ENCODE results near the gene GPHN.

GPHN gene

GRCh38 chr14:66507722-66508546, at the start of gene GPHN:
Gene GPHN (plus strand): TSS chr14:66508147.
- DNase-seq: peak; percentile 98

GRCh38 chr14:66459603-66460002, 48.3 kb upstream of the GPHN start:
- DNase-seq: no peak

GRCh38 chr14:66464261-66464660, 43.7 kb upstream of the GPHN start:
- no peak for DNase-seq

GRCh38 chr14:66468778-66469367, 39.1 kb upstream of the GPHN start:
- no peak for DNase-seq

GRCh38 chr14:66471584-66471983, 36.4 kb upstream of the GPHN start:
- DNase-seq: no peak

GRCh38 chr14:66472251-66472650, 35.7 kb upstream of the GPHN start:
- DNase-seq: no peak

GRCh38 chr14:66473223-66473622, 34.7 kb upstream of the GPHN start:
- no peak for DNase-seq

GRCh38 chr14:66476964-66477363, 31.0 kb upstream of the GPHN start:
- DNase-seq: peak; percentile 1

GRCh38 chr14:66477567-66477966, 30.4 kb upstream of the GPHN start:
- no peak for DNase-seq

- no peak for DNase-seq
Measured at GRCh38 chr14:66482873-66483272, 25.1 kb upstream of the GPHN start.

- no peak for DNase-seq
Measured at GRCh38 chr14:66483322-66483721, 24.6 kb upstream of the GPHN start.

GRCh38 chr14:66485029-66485428, 22.9 kb upstream of the GPHN start:
- DNase-seq: no peak

GRCh38 chr14:66485910-66486421, 22.0 kb upstream of the GPHN start, which contains the start of gene CCDC196:
Gene CCDC196 (plus strand): TSS chr14:66486371. CDS start chr14:66486503, 132 bp downstream.
- DNase-seq: no peak

- DNase-seq: no peak
Measured at GRCh38 chr14:66487164-66487563, 20.8 kb upstream of the GPHN start.

- DNase-seq: no peak
Measured at GRCh38 chr14:66490143-66491111, 17.5 kb upstream of the GPHN start.

GRCh38 chr14:66493750-66494149, 14.2 kb upstream of the GPHN start:
- no peak for DNase-seq

GRCh38 chr14:66495218-66496098, 12.5 kb upstream of the GPHN start:
- DNase-seq: peak; percentile 71

GRCh38 chr14:66496188-66496807, 11.6 kb upstream of the GPHN start:
- no peak for DNase-seq

- no peak for DNase-seq
Measured at GRCh38 chr14:66496911-66497310, 11.0 kb upstream of the GPHN start.

GRCh38 chr14:66498311-66498710, 9.6 kb upstream of the GPHN start:
- DNase-seq: no peak

GRCh38 chr14:66501592-66501991, 6.4 kb upstream of the GPHN start:
- no peak for DNase-seq

Measured in NCI-H82 (cell line).